C4-2B (cell line): ENCODE measurements around the gene LRP5.

Experiments
- CTCF ChIP-seq: fragments of 450-650 bp; conservative IDR thresholded peaks from 2 replicates; pipeline ENCODE4 v1.5.1; 2017; ENCODE audit warnings: mild to moderate bottlenecking
- ZFX ChIP-seq: fragments of 450-650 bp; IDR thresholded peaks from 2 replicates; pipeline ENCODE4 v1.6.1; 2017

- no peak for TF ChIP-seq CTCF
- TF ChIP-seq ZFX, result no peak
These were observed at the start of gene LRP5 for GRCh38 chr11:68312117-68312779.
